Breast epithelium (tissue), 3 donors: ENCODE measurements around the gene SCAF8.

Source experiments
- CTCF ChIP-seq, 3 donors: fragments of 450-650 bp; IDR thresholded peaks; one replicate each; pipeline ENCODE4 v1.5.1; 2016 to 2017; ENCODE audit warnings: antibody characterized with exemption in 3 of 3, mild to moderate bottlenecking in 3 of 3, moderate library complexity in 3 of 3
- POLR2A ChIP-seq: fragments of 450-650 bp; IDR thresholded peaks from one replicate; pipeline ENCODE4 v1.6.1; 2016; ENCODE audit warnings: antibody characterized with exemption, mild to moderate bottlenecking, moderate library complexity
- POLR2AphosphoS5 ChIP-seq, 3 donors: sonication (generic); formaldehyde crosslinking; IDR thresholded peaks; one replicate each; pipeline ENCODE4 v1.6.1; 2017; ENCODE audit warnings: antibody characterized with exemption in 3 of 3

GRCh38 chr6:154733183-154733625, at the start of gene SCAF8:
- TF ChIP-seq POLR2A (no peak), CTCF (IDR thresholded peaks at IDR 0.05) (peak in 2 of 3 donors; percentile 63 to 91), POLR2AphosphoS5 (IDR thresholded peaks at IDR 0.05) (peak in 2 of 3 donors; percentile 9 to 65)
